T-cell (primary cell): Measurements from ENCODE around the gene KPNA5. TPM values are rescaled to one million over a fixed set of nuclear protein-coding genes. Genes with fewer than 3 reads are reported as not detected.

Experiments
- ATAC-seq, 4 experiments: fragments of 200-7000 bp in 3 of 4; fragments of 150-1000 bp in 1 of 4; cut with Tn5 transposase; replicated peaks in 1 of 4; 1 replicate in 3 of 4; 2 replicates in 1 of 4; pipeline ENCODE4 v1.10.0; 2021; ENCODE audit warnings: moderate library complexity in 3 of 4, mild to moderate bottlenecking in 2 of 4, moderate number of reproducible peaks in 1 of 4
- CTCF ChIA-PET, 2 donors: fragments of 300-600 bp; sonication (Branson Sonifier 250); formaldehyde crosslinking; loops; one replicate each; lab custom pipeline; 2022; ENCODE audit warnings: antibody characterized with exemption in 2 of 2; lab: Charles Lee
- POLR2A ChIA-PET, 2 donors: fragments of 300-600 bp; sonication (Branson Sonifier 250); formaldehyde crosslinking; loops; one replicate each; lab custom pipeline; 2022; ENCODE audit warnings: antibody characterized with exemption in 2 of 2; lab: Charles Lee
- DNase-seq, 35 experiments: peaks; one replicate each; pipeline versions ENCODE4 v3.0.0 to v3.0.0-alpha.2; 2013 to 2023
- H3K27ac ChIP-seq: one replicate; pipeline ENCODE4 v1.5.1; 2013; ENCODE audit warnings: low read length
- H3K27me3 ChIP-seq, 2 experiments: replicated peaks in 1 of 2; 1 replicate in 1 of 2; 2 replicates in 1 of 2; pipeline versions ENCODE4 v1.6.1 to v1.7.0; 2013; ENCODE audit warnings: low read length in 1 of 2, mixed read lengths in 1 of 2; ENCODE audit not compliant: control insufficient read depth in 2 of 2, insufficient read depth in 2 of 2; ENCODE audit errors: extremely low read depth in 1 of 2
- H3K36me3 ChIP-seq, 2 donors: 1 replicate in 1 of 2; 2 replicates in 1 of 2; pipeline versions ENCODE4 v1.6.1 to v1.7.0; 2013; ENCODE audit warnings: low read length in 1 of 2; ENCODE audit not compliant: control insufficient read depth in 2 of 2, insufficient read depth in 1 of 2; ENCODE audit errors: extremely low read depth in 1 of 2
- H3K4me1 ChIP-seq, 2 experiments: 1 replicate in 1 of 2; 2 replicates in 1 of 2; pipeline versions ENCODE4 v1.6.1 to v1.7.0; 2013; ENCODE audit warnings: low read length in 2 of 2, mixed read lengths in 1 of 2; ENCODE audit not compliant: insufficient read depth in 2 of 2, control insufficient read depth in 1 of 2; ENCODE audit errors: extremely low read depth in 1 of 2
- H3K4me3 ChIP-seq, 2 donors: 1 replicate in 1 of 2; 2 replicates in 1 of 2; pipeline versions ENCODE4 v1.5.1 to v1.7.0; 2013; ENCODE audit warnings: mild to moderate bottlenecking in 2 of 2, low read length in 1 of 2, moderate library complexity in 1 of 2; ENCODE audit not compliant: control insufficient read depth in 1 of 2; ENCODE audit errors: extremely low read depth in 1 of 2
- H3K9me3 ChIP-seq: 2 replicates; pipeline ENCODE4 v1.7.0; 2013
- H3K27ac Mint-ChIP-seq, 2 donors: one replicate each; pipeline ENCODE4 v1.8.0; 2020 to 2021; ENCODE audit warnings: mild to moderate bottlenecking in 2 of 2, mixed read lengths in 2 of 2
- H3K27me3 Mint-ChIP-seq, 2 donors: one replicate each; pipeline ENCODE4 v1.8.0; 2021 to 2022; ENCODE audit warnings: mixed read lengths in 2 of 2
- H3K36me3 Mint-ChIP-seq: one replicate; pipeline ENCODE4 v1.8.0; 2021; ENCODE audit warnings: mixed read lengths
- H3K4me1 Mint-ChIP-seq, 3 donors: one replicate each; pipeline ENCODE4 v1.8.0; 2020 to 2022; ENCODE audit warnings: mixed read lengths in 3 of 3, mild to moderate bottlenecking in 1 of 3
- H3K4me3 Mint-ChIP-seq, 3 donors: one replicate each; pipeline ENCODE4 v1.8.0; 2020 to 2022; ENCODE audit warnings: mild to moderate bottlenecking in 3 of 3, mixed read lengths in 3 of 3, moderate library complexity in 3 of 3
- H3K9me3 Mint-ChIP-seq, 3 donors: one replicate each; pipeline ENCODE4 v1.8.0; 2020 to 2022; ENCODE audit warnings: mixed read lengths in 3 of 3
- WGBS: methylation state at CpG from one replicate; pipeline ENCODE4 v1.1.5; 2013; ENCODE audit warnings: missing lambda C conversion rate; ENCODE audit not compliant: insufficient coverage; 5-methylcytosine and 5-hydroxymethylcytosine counted together
- total RNA-seq, 35 experiments: library from RNA in 6 of 35; stranded (reverse) in 6 of 35; fragments of 120-200 nt in 1 of 35; gene quantifications; one replicate each; pipeline versions ENCODE4 v1.2.1 to v1.2.4 and lab custom pipeline; 2013 to 2026

KPNA5 gene
- total RNA-seq (10 to 100 TPM; 41.3 to 57.3 (median 45.6) TPM), total RNA-seq (lab: John Stamatoyannopoulos, UW) (30.2 to 151 (median 89.2) reads per million in 29 experiments)
- 43.6 TPM for total RNA-seq (2013)

DNA sequence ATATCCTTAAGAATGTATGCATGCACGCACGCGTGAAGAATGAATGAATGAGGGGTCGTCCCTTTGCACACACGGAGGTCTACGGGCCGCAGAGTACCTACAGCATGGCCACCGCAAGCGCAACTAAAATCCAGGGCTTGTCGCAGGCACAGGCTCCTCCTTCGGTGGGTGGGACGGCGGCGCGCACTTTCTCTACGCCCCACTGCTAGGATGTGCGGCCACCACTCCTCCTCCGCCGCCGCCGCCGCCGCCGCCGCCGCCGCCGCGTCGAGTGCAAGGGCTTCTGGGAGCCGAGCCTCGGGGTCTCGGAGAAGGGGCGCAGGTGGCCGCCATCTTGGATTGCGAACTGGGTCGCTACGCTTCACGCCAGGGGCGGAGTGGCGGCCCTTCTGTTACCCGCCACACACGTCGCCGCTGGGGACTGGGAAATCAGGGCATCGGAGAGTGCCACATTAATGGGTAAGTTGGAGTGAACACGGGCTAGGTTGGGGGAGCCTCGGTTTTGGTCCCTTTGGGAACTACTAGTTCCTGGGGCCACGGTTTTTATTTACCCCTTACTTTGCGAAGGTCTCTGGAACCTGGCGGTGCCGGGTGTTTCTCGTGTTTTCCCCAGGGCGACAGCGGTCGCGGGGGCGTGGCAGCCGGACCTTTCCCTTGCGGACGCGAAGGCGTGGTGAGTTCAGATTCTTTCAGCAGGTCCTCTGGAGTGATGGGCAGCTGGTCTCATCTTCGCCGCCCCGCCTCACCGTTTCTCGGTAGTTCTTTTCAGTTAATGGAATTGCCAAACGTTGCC, at the start of gene KPNA5:
TSS of gene KPNA5 (plus strand) at position 332 of the 793 bp plus-strand sequence. CDS start at position 456, 124 bp downstream.
- H3K27me3 ChIP-seq = no peaks in the 10 kb centered on the region
- H3K4me3 ChIP-seq = peak within 1 kb of the TSS; percentile 92 to 93
- ATAC-seq (peak; percentile 93 to 97 (median 96)), DNase-seq (peak; percentile 76 to 95 (median 90))
- no peaks in the 10 kb centered on the region for H3K27me3 Mint-ChIP-seq
- 1% methylated on average over 62 of the region's 69 CpGs for WGBS
- H3K4me3 Mint-ChIP-seq = peak within 1 kb of the TSS; percentile 94 to 99 (median 97)
- CTCF ChIA-PET = interaction anchor here (0.6 to 1.0 kb wide), 2 partner anchors 13 to 42 kb away, joined by 3 to 4 read pairs; no protein-coding TSS in a partner anchor
- peak within 1 kb of the TSS; percentile 95 for H3K27ac ChIP-seq
- H3K27ac Mint-ChIP-seq = peak within 1 kb of the TSS; percentile 99
- POLR2A ChIA-PET = interaction anchor here (0.5 to 2.2 kb wide), 5 partner anchors 13 to 921 kb away, joined by 3 to 12 read pairs (median 4); partner anchors contain the start of genes GOPC (in 1 of the 2) and ZUP1 (in 1 of the 2)
- H3K9me3 Mint-ChIP-seq = peaks cover 0 to 7% (median 0%) of the 10 kb centered on the region in 3 donors
- peaks cover 0 to 3% of the 10 kb centered on the region in 2 donors for H3K36me3 ChIP-seq
- H3K9me3 ChIP-seq = no peaks in the 10 kb centered on the region
- H3K4me1 Mint-ChIP-seq = peaks cover 51 to 61% (median 52%) of the 10 kb centered on the region in 3 donors
- peaks cover 5 to 17% of the 10 kb centered on the region in 2 experiments for H3K4me1 ChIP-seq
- H3K36me3 Mint-ChIP-seq = peaks cover 18% of the 10 kb centered on the region

DNA sequence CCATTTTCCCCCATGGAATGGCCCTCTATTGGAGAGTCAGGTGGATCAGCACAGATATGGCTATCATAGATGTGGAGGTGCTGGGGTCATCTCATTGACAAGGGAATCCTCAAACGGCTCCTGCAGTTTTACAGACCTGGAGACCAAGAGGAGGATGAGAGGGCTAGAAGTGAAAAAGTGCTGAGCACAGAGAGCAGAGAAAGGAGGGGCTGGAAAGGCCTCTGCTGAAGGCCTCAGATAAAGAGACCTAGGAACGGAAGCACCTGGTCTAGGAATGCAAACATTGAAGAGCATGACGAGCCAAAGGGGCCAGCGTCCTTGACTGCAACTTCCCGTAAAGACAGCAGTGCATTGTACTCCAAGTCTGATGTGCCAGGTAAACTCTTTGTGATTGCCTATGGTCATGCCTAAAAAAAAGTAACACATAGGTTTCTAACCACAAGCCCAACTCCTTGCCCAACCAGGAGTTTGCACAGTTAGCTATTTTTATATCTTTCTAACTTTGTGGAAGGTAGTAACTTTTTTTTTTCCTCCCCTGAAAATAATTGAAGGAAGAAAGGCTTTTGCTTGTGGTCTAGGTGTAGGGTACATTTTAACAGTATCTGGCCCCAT, 49.5 kb upstream of the KPNA5 start:
- ATAC-seq = peak in 1 of 4 experiments; percentile 76
- Histone ChIP-seq H3K27ac (no peak overlapping the region), H3K4me1 (no peaks in the 10 kb centered on the region), H3K4me3 (no peak overlapping the region), H3K36me3 (peaks cover 5 to 12% of the 10 kb centered on the region in 2 donors), H3K9me3 (no peaks in the 10 kb centered on the region), H3K27me3 (no peaks in the 10 kb centered on the region)
- no peak overlapping the region for H3K27ac Mint-ChIP-seq
- H3K36me3 Mint-ChIP-seq = peaks cover 27% of the 10 kb centered on the region
- 32% methylated on average over 2 of the region's 5 CpGs for WGBS
- DNase-seq = no peak
- POLR2A ChIA-PET = interaction anchor here in 1 of 2 donors (0.6 kb wide), 1 partner anchor 216 kb away, joined by 5 read pairs; no protein-coding TSS in a partner anchor
- CTCF ChIA-PET = interaction anchor here in 1 of 2 donors (1.2 kb wide), 1 partner anchor 70 kb away, joined by 3 read pairs; no protein-coding TSS in a partner anchor
- no peaks in the 10 kb centered on the region for H3K27me3 Mint-ChIP-seq
- H3K4me1 Mint-ChIP-seq = peaks cover 0 to 9% (median 1%) of the 10 kb centered on the region in 3 donors
- H3K9me3 Mint-ChIP-seq = no peaks in the 10 kb centered on the region
- no peak overlapping the region for H3K4me3 Mint-ChIP-seq

GRCh38 chr6:116633685-116634084, 47.3 kb upstream of the KPNA5 start:
- 60% methylated on average over 2 of the region's 2 CpGs for WGBS
- H3K9me3 Mint-ChIP-seq = no peaks in the 10 kb centered on the region
- CTCF ChIA-PET = no interaction called here
- H3K36me3 ChIP-seq = peaks cover 5 to 12% of the 10 kb centered on the region in 2 donors
- DNase-seq = peak in 1 of 35 experiments; percentile 5
- POLR2A ChIA-PET = interaction anchor here in 1 of 2 donors (0.7 kb wide), 1 partner anchor 27 kb away, joined by 8 read pairs; no protein-coding TSS in a partner anchor
- no peaks in the 10 kb centered on the region for H3K27me3 ChIP-seq
- H3K4me1 Mint-ChIP-seq = peaks cover 0 to 9% (median 1%) of the 10 kb centered on the region in 3 donors
- H3K27ac Mint-ChIP-seq = no peak overlapping the region
- ATAC-seq = no peak
- H3K27me3 Mint-ChIP-seq = no peaks in the 10 kb centered on the region
- no peaks in the 10 kb centered on the region for H3K9me3 ChIP-seq
- no peak overlapping the region for H3K4me3 ChIP-seq
- peaks cover 32% of the 10 kb centered on the region for H3K36me3 Mint-ChIP-seq
- H3K4me3 Mint-ChIP-seq = no peak overlapping the region
- H3K27ac ChIP-seq = no peak overlapping the region
- no peaks in the 10 kb centered on the region for H3K4me1 ChIP-seq

- no peak overlapping the region for H3K27ac Mint-ChIP-seq
- WGBS = 55% methylated on average over 2 of the region's 5 CpGs
- Histone ChIP-seq H3K4me1 (no peaks in the 10 kb centered on the region), H3K27ac (no peak overlapping the region), H3K4me3 (no peak overlapping the region), H3K36me3 (peaks cover 0 to 23% of the 10 kb centered on the region in 2 donors), H3K27me3 (no peaks in the 10 kb centered on the region), H3K9me3 (no peaks in the 10 kb centered on the region)
- H3K9me3 Mint-ChIP-seq = no peaks in the 10 kb centered on the region
- ChIA-PET POLR2A (interaction anchor here (0.5 to 0.7 kb wide), 3 partner anchors 430 to 1954 kb away, joined by 3 read pairs; no protein-coding TSS in a partner anchor), CTCF (interaction anchor here (0.5 to 1.1 kb wide), 6 partner anchors 24 to 379 kb away, joined by 3 to 5 read pairs (median 4); no protein-coding TSS in a partner anchor)
- DNase-seq (no peak), ATAC-seq (no peak)
- no peak overlapping the region for H3K4me3 Mint-ChIP-seq
- peaks cover 8 to 11% (median 9%) of the 10 kb centered on the region in 3 donors for H3K4me1 Mint-ChIP-seq
- H3K27me3 Mint-ChIP-seq = no peaks in the 10 kb centered on the region
- H3K36me3 Mint-ChIP-seq = peaks cover 35% of the 10 kb centered on the region
These were observed 32.9 kb upstream of the KPNA5 start for GRCh38 chr6:116648156-116648555.

DNA sequence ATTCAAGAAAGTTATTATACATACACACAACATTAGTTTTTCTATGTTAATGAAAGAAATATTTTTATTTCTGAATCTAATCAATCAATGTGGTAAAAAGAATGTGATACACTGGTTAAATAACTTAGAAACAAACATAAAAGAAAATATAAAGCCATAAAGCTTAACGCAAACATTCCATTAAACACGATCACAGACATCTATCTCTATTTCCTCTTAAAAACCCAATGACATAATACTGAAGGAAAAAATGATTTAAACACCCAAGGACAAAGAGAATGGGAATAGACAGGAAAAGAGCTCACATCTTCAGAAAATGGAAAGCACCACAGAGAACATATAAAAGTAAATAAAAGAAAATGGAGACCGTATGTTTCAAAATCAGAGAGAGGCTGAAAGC, 31.9 kb upstream of the KPNA5 start:
- peaks cover 0 to 23% of the 10 kb centered on the region in 2 donors for H3K36me3 ChIP-seq
- Mint-ChIP-seq H3K27ac (no peak overlapping the region), H3K9me3 (no peaks in the 10 kb centered on the region), H3K4me3 (no peak overlapping the region), H3K4me1 (peaks cover 8 to 9% (median 8%) of the 10 kb centered on the region in 3 donors), H3K27me3 (no peaks in the 10 kb centered on the region), H3K36me3 (peaks cover 27% of the 10 kb centered on the region)
- H3K9me3 ChIP-seq = no peaks in the 10 kb centered on the region
- POLR2A ChIA-PET = interaction anchor here in 1 of 2 donors (0.6 kb wide), 1 partner anchor 897 kb away, joined by 3 read pairs; no protein-coding TSS in a partner anchor
- DNase-seq = no peak
- H3K27ac ChIP-seq = no peak overlapping the region
- no peaks in the 10 kb centered on the region for H3K4me1 ChIP-seq
- H3K27me3 ChIP-seq = no peaks in the 10 kb centered on the region
- CTCF ChIA-PET = interaction anchor here (0.5 to 1.1 kb wide), 4 partner anchors 11 to 114 kb away, joined by 3 read pairs; partner anchors contain the start of gene ZUP1 (in 1 of the 2)
- H3K4me3 ChIP-seq = no peak overlapping the region
- no peak for ATAC-seq
- WGBS = no CpG with 5 or more reads among the region's 3 CpGs
